ENCODE measurements around the gene OR2H1.

The OR2H1 gene

DNA sequence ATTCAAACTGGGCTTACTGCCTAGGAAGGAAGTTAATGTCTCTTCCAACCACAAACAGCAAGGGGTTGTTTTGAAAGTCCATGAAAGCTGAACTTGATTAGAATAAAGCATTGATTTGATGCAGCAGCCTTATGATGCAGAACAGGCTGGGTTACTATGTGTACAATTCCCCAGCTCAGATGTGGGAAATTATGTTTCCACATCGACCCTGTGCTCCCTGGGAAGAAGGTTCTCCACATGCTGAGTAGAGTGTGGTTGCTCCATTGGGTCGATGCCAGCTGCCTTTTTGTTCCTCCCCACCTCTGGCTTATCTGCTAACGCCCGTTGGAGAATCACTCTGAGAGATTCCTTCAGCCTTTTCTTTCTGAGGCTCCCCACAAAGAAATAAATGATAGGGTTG is 29.6 kb downstream of the OR2H1 start:
- no peak for DNase-seq

DNA sequence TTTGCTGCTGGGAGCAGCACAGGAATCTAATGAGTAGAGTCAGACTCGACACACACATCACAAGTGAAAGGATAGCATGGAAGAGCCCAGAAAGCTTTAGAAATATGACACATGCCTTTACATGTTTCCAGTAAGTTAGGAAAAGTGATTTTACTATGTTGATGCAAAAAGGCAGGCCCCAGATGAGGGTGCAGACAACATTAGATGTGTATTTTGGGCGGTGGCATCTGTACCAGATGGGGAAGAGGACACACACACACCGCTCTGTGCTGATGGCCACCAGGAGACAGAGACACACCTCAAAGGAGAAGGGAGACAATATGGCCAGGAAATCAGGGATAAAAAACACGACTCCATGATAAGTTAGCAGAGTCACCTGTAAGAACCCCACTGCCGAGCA is 30.2 kb downstream of the OR2H1 start:
- no peak for DNase-seq

DNA sequence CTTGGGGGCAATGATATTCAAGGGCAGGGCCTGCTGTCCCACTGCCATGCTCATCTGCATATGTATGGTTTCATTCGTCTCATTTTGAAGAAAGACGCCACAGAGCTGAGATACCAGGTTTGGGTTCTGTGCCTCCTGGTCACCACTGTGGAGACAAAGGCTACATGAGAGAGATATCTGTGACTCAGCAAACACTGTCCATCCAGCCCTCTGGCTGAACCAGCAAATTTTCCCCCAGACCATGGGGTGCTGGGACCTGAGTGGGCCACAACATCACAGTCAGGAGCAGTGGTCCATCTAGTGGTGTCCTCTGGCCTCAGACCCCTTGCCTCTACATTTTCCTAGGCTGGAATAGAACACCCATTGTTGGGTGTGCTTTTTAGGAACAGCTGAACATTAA is 30.7 kb downstream of the OR2H1 start, which contains the start of gene MAS1L:
Gene MAS1L, minus strand, starts transcription at position 297 of the 400 bp plus-strand sequence. Its CDS starts 54 bp downstream, at position 243.
- DNase-seq = no peak

DNA sequence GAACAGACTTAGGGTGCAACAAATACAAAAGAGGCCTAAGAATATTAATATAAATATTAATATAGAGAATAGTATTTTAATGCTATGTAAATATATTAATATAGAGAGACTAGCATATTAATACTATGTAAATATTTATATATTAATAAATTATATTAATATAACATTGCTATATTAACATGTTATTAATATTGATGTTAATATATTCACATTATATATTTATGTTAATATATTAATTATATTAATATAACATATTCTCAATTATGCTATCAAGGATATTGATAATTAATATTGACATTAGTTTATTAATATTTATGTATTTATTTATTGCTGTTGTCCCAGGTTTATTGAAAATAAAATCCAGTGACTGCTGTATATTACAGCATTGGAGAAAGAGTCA is 31.9 kb downstream of the OR2H1 start:
- no peak for DNase-seq

DNA sequence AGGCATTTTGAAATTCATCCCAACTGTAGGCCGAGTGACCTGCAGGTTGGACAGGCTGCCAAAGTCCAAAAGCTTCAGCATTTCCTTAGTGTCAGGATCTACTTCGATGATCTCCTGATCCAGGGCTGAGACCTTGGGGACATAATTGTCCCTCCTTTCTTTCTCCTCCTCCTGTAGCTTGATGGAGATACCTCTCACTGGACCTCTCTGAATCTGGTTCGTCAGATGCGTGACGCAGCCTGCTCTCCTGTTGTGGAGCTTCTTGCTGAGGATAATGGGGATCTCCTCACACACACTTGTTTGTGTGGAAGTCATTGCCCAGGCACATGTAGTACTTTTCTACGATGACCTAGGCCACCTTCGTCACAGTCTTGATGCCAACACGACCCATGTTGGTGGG is 32.3 kb downstream of the OR2H1 start:
- DNase-seq = no peak

DNA sequence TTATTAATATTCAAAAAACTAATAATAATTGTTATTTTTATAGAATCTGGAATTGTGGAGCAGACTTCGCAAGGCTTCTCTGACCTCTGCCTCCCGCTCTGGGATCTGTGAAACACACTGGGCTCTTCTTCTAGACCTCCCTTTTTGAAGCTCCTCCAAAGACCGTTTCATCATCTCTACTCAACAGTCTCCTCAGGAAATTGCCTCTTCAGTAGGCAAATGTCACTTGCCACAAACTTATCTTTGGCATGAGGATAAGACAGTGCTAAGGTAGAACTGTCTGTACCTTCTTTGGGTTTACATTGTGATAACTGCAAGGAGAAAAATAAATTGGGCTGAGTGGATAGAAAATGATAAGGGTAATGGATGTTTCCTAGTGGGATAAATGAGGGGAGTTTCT is 33.1 kb downstream of the OR2H1 start:
- no peak for DNase-seq

DNA sequence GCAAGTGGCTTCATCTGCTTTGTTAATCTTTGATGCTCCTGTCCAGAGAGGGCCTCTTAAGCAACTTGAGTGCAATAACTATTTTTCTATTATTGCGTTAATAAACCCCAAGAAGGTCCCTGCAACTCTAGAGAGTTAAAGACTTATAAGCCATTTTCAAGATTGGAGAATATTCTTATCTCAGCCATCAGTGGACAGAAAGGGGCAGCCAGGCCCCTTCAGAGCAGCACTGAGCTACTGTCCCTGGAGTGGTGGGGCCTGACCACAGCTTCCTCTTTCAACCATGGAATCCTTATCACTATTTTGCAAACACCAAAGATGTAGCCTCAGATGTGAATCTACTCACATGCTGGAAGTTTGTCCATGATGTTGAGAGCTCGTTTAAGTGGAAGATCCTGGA is 33.6 kb downstream of the OR2H1 start:
- no peak for DNase-seq

DNA sequence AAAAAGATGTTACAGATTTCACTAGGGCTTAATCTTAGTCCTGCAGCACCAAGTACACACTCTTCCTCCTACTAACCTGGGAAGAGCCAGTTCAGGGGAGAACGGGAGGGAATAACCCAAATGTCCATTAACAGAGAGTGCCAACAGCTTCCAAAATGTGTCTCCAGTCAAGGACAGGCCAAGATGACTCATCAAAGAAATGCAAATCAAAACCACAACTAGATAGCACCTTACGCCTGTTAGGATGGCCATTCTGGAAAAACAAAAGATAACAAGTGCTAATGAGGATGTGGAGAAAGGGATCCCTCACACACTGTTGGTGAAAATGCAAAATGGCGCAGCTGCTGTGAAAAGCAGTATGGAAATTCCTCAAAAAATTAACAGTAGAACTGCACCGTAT is 34.6 kb downstream of the OR2H1 start:
- no peak for DNase-seq

DNA sequence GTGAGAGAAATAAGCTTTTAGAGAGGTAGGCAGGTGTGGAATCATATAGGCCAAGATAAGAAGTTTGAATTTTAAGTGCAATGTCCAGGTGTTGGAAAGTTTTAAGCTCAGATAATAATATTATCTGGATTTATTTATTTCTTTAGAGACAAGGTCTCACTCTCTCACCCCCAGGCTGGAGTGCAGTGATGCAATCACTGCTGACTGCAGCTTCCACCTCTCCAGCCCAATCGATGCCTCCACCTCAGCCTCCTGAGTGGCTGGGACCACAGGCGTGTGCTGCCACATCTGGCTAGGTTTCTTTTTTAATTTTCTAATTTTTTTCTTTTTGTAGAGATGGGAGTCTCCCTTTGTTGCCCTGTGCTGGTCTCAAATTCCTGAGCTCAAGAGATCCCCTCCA is 36.3 kb downstream of the OR2H1 start:
- no peak for DNase-seq

DNA sequence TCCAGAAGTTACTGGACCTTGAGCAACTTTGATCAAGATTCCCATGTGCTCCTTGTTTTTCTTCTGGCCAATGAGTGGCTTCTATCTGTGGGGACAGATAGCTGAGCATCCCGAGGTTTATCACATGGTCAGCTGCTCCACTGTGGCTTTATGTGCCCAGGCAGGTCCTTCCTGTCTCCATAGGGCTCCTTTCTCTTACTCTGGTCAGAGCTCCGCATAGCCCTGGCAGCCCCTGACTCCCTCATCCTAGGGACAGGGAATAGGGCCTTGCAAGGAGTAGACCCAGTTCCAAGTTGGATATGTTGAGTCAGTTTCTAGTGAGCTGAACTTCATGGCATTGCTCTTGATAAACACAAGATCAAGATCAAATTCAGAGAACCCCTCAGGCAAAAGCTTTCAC is 37.2 kb downstream of the OR2H1 start:
- no peak for DNase-seq

DNA sequence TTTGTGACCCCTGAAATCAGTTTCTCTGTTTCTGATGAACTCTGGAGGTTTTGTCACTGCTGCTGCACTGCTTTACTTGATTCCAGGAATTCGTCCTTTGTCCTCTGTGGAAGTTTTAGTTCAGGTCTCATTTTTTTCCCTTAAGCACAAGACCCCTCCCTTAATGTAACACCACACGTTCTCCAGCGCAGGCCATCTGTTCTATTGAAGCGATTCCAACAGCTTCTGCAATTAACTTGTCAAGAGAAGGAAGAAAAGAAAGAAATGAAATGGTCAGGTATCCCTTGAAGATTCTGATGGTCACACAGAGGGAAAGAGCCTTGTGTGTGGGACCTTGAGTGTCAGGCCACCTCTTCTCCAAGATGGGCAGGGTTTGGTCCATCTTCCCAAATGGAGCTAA is 38.6 kb downstream of the OR2H1 start:
- no peak for DNase-seq

DNA sequence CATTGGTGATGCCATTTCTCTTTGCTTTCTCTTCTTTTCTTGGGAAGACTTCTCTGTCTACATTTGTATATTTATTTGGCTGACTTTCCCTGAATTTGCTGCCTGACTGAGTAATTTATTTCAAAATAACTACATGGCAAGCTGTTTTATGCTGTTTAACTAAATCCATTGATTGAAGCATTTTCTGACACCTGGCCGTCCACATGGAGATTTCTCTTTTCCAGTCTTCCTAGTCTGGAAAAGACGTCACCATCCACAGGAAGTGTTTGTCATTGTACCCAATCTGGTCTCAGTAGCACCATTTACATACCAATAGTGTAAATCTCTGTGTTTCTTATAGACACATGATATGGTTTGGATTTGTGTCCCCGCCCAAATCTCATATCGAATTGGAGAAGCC is 40.0 kb downstream of the OR2H1 start:
- DNase-seq = no peak

DNA sequence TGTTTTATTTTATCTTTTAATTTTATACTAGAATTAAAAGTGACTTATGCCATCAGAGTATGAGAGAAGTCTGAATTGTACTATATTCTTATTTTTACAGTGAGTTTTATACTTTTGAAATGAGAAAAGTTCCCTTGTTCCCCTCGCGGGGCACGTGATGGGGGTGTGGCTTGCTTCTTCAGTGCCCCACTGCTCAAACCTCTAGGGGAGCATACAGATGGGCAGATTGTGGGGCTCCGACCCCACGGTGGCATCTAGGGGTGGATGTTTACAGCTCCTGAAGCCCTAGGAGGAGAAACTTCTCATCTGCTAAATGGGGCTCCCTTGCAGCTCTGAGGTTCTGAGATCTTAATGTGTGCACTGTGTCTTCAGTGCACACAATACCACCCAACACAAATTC is 42.7 kb downstream of the OR2H1 start:
- no peak for DNase-seq

DNA sequence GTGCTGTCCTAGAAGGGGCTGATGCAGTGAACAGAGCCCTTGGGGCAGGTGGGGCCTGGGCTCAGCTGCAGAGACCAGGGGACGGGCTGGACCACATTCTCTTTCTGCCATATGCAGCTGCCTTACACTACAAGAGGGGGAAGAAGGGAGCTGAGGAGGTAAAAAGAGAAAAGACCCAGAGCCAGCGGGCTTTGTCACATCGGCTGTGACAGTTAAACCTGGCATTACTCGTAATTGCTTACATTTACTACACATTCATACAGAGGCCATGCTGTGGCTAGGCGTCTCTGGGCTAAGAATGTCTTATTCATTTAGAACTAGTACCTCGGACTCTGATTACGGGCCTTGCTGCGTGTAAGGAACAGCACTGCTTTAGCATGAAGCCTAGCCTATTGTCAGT is 43.6 kb downstream of the OR2H1 start:
- DNase-seq = no peak

DNA sequence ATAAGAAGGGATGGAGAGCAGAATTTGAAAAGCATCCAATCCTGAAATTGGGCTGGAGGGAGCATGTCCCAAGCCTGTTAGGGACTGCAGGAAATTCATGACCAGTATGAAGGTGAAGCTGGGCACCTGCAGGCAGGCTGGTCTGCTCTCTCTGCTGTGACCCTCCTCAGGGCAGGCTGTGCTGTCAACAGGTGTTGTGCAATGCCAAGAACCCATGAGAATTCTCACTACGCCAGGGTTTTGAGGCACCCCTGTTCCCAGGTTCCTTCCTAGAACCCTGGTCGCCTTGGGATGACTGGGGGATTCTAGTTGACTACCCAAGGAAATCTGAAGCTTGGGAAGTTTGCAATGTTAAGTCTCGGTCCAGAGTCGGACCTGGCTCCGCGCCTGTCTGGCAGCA is 44.2 kb downstream of the OR2H1 start:
- no peak for DNase-seq

DNA sequence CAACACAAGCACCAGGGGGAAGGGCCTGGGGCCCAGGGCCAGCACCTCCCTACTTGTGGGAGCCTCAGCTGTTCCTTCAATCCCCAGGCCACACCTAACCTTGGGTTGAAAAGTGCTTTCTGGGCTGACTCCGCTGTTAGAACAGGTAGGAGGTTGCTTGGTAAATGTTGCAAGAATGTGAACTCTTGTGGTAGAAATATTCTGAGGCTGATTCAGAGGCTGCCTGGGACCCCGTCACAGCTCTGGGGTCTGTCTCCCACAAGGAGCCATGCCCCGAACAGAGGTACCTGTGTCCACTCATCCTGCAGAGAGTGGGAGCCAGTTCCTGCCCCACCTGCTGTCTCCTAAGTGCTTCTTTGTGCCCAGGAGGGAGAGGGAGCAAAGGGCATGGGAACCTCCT is 45.2 kb downstream of the OR2H1 start:
- no peak for DNase-seq

DNA sequence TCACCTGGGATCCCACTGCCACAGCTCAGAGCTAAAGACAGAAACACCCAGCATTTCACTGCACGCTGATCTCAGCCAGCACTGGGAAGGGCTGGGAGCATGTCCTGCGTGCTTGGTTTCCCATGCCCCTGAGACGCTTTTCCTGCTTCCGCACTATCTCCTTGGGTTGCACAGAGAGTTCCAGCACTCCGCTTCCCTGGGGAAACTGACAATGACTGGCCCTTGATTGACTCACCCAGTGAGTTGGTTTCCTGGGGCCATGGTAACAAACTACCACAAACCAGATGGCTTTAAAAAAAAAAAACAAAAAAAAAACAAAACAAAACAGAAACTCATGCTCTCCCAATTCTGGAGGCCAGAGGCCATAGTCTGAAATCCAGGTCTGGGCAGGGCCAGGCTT is 45.6 kb downstream of the OR2H1 start:
- no peak for DNase-seq

DNA sequence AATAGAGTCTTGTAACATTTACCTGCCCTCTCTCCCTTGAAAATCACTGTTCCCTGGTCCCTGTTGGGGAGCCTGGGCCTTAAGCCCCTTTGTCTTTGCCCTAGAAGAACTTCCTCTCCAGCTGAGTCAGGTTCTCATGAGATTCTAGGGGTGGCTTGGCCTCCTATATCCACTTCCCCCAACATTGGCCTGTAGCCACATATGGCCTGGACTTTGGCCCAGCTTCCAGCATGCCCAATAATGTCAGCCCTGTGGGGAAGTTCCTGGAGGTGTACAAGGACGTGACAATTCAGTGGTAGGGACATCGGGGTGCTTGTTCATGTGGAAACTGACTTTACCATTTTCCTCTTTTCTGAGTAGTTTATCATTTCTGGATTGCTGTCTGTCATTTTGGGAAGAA is 48.0 kb downstream of the OR2H1 start:
- no peak for DNase-seq

DNA sequence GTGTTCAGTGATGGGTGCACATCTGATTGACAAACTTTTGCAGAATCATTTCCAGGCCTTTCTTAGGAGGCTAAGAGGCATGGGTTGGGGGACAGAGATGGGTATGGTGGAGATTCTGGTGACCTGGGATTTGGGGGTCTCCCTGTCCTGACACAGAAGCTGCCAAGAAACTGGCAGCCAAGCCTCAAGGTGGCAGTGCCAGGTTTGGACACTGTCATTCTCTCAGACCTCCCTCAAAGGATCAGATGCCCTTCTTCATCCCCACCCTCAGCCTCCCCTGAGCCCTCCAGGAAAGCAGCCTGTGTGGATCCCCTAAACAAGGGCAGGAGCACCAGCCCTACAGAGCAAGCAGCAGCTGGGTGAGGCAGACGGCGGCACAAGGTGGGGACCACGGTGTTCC is 48.9 kb downstream of the OR2H1 start:
- no peak for DNase-seq

DNA sequence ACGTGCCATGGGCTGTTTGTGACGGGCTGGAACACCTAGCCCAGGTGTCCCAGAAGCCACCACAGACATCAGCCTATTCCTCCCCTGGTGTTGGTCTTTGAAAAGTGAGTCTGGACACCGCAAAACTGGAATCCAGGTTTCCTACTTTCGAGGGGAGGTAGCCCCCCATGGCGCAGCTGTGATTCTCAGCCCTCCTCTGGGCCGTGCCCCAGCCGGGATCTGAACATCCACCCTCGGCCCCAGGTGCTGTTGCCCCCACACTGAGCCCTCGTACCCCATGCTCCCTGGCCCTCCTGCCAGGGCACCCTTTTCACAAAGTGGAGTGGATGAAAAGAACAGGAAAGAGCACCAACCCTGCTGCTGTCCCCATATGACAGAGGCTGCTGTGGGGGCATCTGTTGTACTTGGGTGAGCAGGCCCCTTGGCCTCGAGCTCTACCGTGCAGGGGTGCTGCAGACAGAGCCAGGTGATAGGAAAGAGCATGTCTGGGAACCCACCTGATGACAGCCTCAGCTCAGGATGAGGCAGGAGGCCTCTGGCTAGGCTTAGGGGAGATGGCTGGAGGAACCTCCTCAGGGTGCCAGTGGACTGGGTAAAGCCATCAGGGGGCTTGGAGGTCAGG is 49.6 kb downstream of the OR2H1 start:
- DNase-seq = no peak

DNA sequence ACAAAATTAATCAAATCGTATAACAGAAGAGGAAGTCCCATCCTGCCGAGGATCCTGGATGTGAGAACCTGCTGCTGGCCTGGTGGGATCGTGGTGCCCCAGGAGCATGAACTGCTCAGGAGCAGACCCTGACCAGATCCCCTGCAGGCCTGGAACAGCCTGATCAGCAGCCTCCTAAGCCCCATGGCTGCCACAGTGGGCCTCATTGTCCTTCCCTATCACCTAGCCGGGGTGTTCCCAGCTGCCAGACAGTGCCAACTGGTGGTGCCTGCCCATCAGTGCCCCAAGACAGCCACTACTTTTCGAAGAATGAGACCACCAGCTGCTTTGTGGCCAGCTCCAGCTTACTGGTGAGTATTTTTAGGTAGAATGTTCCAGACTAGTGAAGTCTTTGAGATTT is 50.4 kb downstream of the OR2H1 start:
- no peak for DNase-seq

DNA sequence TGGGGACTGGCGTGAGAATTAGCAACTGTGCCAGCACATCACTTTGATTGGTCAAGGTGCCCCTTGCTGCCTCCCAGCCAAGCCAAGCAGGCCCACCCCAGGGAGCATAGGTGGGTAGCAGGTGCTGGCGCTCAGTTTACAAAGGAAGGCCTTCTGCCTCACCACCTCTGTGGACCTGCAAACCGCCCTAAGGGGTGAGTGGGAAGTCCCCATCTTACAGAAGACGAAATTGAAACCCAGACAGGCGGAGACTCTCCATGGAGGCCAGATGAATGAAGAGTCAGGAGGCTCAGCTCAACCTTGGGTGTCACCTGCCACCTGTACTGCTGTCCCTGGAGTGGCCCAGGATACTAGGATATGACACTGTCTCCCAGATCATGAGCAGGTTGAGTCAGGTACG is 52.3 kb downstream of the OR2H1 start:
- no peak for DNase-seq

DNA sequence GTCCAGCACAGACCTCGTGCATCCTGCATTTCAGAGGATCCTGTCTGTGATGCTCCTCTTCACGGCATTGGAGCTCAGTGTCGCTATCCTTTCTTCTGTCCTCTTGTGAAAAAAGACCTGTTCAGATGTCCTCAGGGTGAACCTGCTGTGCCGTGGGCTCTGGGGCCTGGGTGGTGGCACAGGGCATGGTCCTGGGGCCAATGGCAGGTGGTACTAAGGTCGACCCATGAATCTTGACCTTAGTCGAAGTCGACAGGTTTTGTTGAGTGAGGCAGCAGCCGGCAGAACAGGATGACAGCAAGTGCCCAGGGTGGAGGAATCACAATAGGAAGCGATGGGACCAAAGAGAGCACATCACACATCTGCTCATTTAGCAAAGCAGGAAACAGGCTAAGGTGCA is 52.8 kb downstream of the OR2H1 start:
- no peak for DNase-seq

DNA sequence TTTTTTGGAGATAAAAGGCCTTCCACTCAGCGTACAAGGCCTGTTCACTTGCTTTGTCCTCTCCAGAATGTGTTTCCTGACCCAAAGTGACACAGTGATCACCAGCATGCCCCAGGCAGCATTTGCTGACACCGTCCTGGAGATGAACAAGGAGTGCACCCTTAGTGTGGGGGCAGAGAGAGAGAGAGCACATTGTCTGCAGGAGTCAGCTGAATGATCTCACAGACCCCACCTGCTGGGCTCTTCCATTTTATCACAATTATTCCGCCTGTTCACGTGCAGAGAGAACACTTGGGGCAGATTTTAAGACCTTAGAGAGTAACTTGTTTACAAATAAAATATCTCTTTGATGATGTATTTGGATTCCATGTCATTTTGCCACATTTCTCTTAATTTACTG is 53.2 kb downstream of the OR2H1 start:
- no peak for DNase-seq

DNA sequence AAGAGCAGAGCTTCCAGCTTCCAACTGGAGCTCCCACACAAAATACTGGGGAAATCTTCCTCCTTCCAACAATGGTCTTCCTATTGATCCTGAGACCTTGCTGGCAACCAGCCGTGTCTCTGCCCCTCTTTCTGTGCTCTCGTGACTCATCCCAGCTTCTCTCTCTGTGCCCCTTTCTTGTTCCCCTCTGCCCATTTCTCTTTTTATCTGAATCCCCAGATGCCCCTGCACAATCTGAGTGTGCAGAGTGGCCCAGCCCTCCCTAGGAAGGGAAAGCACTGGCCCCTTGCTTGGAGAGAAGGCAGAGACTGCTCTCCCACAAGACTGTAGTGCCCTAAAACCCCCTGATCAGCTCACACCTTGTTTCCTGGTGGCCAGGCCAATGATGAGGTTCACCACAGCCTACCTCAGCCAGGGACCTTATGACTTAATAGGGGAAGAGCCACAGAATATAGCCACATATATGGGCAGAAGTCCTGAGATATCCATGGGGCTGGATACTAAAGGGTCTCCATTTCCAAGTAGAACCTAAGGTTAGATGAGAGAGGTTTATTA is 53.9 kb downstream of the OR2H1 start:
- no peak for DNase-seq

Measured in activated CD4-positive, alpha-beta T cell treated with anti-CD3 and anti-CD28 coated beads for 4 hours (primary cell).